HG03442 (cell line): ENCODE measurements around the gene TAF7L.

Experiments
- ATAC-seq: cut with Tn5 transposase; IDR thresholded peaks from one replicate; pipeline ENCODE4 v1.9.1; 2021; ENCODE audit warnings: mild to moderate bottlenecking, moderate library complexity; ENCODE audit not compliant: unreplicated experiment

TAF7L gene

DNA sequence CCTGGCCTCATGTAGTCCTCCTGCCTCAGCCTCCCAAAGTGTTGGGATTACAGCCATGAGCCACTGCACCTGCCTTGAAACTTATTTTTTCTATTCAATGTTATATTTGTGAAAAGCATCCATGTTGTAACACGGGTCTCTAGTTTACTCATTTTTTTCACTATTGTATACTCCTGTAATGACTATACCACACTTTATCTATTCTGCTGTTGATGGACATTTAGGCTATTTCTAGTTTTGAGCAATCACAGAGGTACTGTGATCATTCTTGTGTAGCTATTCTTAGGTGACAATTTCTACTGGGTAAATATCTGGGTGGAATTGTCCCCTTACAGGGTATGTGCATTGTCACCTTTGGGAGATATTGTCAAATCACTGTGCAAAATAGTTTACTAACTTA is 67.9 kb downstream of the TAF7L start:
- peak; percentile 70 for ATAC-seq

DNA sequence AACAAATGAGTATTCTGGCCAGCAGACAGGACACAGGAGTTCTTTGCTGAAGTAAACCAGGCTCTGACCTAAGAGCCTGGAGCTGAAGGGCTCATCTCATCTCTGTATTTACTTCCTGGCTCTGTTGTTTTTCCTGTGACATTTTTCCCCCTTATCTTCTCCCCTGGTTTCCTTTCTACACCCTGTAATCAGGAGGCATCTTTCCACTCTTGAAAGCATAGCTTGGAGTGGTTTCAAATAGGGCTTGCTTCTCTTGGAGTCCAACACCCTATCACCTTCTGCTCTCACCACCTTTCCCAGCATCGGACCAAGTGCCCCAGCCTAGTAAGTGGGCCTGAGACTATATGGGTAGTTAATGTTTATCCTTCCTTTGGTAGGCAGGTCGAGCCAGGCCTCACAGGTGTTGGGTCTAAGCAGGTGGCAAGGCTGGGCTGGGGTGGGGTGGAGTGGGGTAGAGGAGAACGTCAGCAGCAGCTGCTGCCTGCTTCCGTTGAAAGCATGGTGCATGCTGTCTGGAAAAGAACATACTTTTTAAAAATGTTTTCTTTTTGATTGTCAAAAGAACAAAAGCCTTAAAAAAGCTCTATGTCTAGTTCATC is 70.4 kb downstream of the TAF7L start:
- ATAC-seq = no peak

DNA sequence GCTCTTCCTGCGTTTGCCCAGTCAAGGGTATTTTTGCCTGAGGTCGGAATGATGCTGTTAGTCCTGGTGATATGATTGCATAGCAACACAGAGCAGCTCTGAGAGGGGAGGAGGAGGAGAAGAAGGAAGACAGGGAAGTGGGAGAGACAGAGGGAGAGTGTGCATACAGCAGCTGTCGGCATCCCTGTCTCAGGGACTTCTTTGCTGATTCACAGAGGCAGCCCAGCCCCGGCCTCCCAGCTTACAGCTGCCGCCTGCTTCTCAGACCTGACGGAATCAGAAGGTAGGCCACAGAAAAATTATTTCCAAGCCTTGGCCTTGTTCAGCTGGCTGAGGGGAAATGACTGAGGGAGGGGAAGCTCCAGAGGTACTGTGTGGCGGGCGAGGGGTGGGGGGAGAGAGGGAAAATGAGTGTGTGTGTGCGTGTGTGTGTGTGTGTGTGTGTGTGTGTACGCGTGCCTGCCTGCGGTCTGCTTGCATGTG is 71.2 kb downstream of the TAF7L start:
- no peak for ATAC-seq

DNA sequence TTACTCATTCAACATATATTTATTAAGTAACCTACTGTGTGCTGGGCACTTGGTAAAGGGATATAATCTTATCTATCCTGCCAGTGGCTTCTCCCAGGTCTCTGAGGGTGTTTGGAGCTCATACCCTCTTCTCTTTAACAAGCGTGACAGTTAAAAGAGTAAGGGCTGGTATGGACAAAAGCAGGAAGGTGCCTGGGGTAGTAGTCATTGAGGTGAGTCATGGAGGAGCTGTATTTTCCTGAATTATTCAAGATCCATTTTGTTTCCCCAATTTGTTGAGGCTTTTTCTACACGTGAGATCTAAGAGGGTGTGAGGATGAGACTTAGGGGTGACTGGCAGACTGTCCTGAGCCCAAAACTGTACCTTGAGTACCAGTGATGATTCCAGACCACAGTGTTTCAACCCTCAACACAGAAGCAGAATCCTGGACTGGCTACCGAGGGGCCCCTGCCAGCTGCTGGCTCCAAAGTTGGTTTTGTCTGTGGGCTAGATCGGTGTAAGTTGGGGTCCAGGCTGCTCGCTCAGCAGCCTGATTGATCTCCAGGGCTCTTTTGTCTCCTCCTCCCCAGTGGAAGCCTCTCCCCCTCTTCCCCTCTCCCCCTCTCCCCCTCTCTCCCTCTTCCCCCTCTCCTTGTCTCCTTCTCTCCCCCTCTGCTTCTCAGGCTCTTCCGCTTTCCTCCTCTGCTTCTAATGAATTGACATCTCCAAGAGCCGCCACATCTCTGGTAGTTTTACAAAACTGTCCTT is 71.8 kb downstream of the TAF7L start, which contains the start of gene DRP2:
Gene DRP2 (plus strand): TSS at position 671 of the 748 bp plus-strand sequence. CDS start 11,862 bp downstream, outside the sequence.
- no peak for ATAC-seq
